ENCODE results near the gene TAF4. TPM values are rescaled to one million over a fixed set of nuclear protein-coding genes. Genes with fewer than 3 reads are reported as not detected.

Gene TAF4
- total and polyA plus RNA-seq, 2 of the 13 experiments (the other 11 are each of a cell fraction or from before 2014, with no cell fraction given): 5.9 to 12.0 TPM

DNA sequence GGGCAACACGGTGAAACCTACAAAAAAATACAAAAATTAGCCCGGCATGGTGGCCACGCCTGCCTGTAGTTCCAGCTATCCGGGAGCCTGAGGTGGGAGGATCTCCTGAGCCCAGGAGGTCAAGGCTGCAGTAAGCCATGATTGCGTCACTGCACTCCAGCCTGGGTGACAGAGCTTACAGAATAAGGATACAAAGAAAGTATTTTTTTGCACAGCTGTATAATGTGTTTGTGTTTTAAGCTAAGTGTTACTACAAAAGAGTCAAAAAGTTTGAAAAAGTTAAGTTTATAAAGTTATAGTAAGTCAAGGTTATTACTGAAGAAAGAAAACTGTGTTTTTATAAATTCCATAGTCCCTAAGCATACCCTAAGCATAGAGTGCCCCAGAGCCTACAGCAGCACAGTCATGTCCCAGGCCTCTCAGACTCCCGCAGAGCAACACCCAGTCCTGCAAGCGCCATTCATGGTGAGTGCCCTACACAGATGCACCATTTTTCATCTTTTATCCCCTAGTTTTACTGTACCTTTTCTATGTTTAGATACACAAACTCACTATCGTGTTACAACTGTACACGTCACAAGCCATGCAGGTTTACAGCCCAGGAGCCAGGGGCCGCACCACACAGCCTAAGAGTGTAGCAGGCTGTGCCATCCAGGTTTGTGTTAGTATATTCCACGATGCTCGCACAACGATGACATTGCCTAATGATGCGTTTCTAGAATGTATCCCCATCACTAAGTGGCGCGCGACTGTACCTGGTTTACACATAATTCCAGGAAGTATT, 22.4 kb downstream of the TAF4 start (continued):
- TF ChIP-seq, protein P1, sequence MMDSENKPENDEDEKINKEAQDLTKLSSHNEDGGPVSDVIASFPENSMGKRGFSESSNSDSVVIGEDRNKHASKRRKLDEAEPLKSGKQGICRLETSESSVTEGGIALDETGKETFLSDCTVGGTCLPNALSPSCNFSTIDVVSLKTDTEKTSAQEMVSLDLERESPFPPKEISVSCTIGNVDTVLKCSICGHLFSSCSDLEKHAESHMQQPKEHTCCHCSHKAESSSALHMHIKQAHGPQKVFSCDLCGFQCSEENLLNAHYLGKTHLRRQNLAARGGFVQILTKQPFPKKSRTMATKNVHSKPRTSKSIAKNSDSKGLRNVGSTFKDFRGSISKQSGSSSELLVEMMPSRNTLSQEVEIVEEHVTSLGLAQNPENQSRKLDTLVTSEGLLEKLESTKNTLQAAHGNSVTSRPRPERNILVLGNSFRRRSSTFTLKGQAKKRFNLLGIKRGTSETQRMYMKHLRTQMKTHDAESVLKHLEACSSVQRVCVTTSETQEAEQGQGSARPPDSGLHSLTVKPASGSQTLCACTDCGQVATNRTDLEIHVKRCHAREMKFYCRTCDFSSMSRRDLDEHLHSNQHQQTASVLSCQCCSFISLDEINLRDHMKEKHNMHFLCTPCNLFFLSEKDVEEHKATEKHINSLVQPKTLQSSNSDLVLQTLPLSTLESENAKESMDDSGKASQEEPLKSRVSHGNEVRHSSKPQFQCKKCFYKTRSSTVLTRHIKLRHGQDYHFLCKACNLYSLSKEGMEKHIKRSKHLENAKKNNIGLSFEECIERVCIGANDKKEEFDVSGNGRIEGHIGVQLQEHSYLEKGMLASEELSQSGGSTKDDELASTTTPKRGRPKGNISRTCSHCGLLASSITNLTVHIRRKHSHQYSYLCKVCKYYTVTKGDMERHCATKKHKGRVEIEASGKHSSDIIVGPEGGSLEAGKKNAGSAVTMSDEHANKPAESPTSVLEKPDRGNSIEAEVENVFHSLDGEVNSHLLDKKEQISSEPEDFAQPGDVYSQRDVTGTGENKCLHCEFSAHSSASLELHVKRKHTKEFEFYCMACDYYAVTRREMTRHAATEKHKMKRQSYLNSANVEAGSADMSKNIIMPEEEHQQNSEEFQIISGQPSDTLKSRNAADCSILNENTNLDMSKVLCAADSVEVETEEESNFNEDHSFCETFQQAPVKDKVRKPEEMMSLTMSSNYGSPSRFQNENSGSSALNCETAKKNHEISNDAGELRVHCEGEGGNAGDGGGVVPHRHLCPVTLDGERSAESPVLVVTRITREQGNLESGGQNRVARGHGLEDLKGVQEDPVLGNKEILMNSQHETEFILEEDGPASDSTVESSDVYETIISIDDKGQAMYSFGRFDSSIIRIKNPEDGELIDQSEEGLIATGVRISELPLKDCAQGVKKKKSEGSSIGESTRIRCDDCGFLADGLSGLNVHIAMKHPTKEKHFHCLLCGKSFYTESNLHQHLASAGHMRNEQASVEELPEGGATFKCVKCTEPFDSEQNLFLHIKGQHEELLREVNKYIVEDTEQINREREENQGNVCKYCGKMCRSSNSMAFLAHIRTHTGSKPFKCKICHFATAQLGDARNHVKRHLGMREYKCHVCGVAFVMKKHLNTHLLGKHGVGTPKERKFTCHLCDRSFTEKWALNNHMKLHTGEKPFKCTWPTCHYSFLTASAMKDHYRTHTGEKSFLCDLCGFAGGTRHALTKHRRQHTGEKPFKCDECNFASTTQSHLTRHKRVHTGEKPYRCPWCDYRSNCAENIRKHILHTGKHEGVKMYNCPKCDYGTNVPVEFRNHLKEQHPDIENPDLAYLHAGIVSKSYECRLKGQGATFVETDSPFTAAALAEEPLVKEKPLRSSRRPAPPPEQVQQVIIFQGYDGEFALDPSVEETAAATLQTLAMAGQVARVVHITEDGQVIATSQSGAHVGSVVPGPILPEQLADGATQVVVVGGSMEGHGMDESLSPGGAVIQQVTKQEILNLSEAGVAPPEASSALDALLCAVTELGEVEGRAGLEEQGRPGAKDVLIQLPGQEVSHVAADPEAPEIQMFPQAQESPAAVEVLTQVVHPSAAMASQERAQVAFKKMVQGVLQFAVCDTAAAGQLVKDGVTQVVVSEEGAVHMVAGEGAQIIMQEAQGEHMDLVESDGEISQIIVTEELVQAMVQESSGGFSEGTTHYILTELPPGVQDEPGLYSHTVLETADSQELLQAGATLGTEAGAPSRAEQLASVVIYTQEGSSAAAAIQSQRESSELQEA (CRISPR knock-in tag; IDR thresholded peaks at IDR 0.05; ENCODE audit: not compliant biosample characterization): no peak
- TF ChIP-seq ZNF326 (CRISPR knock-in tag; IDR thresholded peaks at IDR 0.05; ENCODE audit: borderline replicate concordance) (no peak), NR2C2 (CRISPR knock-in tag; IDR thresholded peaks at IDR 0.05; ENCODE audit: borderline replicate concordance) (peak; percentile 92), DBP (CRISPR knock-in tag; IDR thresholded peaks at IDR 0.05; ENCODE audit: not compliant biosample characterization) (no peak), SNAPC5 (CRISPR knock-in tag; IDR thresholded peaks at IDR 0.05; ENCODE audit: borderline replicate concordance) (no peak), BRCA1 (CRISPR knock-in tag; IDR thresholded peaks at IDR 0.05) (no peak), HNRNPK (IDR thresholded peaks at IDR 0.05; ENCODE audit: low read depth, low read length, poor library complexity, severe bottlenecking) (no peak), NONO (IDR thresholded peaks at IDR 0.05) (no peak), NONO (CRISPR knock-in tag; conservative IDR thresholded peaks at IDR 0.05) (no peak), PAWR (CRISPR knock-in tag; IDR thresholded peaks at IDR 0.05; ENCODE audit: borderline replicate concordance) (no peak), MIER2 (CRISPR knock-in tag; IDR thresholded peaks at IDR 0.05) (0 out of 2 replicates have a peak, but pooled peaks have one; percentile 25), HMGXB4 (CRISPR knock-in tag; IDR thresholded peaks at IDR 0.05; ENCODE audit: borderline replicate concordance in 1 of 2, low read depth in 1 of 2) (peak; percentile 20 to 79; a peak in 2 of 4 replicates), ZNF253 (CRISPR knock-in tag; IDR thresholded peaks at IDR 0.05; ENCODE audit: borderline replicate concordance) (no peak), ZNF44 (CRISPR knock-in tag; IDR thresholded peaks at IDR 0.05) (no peak)
- TF ChIP-seq, protein P2, sequence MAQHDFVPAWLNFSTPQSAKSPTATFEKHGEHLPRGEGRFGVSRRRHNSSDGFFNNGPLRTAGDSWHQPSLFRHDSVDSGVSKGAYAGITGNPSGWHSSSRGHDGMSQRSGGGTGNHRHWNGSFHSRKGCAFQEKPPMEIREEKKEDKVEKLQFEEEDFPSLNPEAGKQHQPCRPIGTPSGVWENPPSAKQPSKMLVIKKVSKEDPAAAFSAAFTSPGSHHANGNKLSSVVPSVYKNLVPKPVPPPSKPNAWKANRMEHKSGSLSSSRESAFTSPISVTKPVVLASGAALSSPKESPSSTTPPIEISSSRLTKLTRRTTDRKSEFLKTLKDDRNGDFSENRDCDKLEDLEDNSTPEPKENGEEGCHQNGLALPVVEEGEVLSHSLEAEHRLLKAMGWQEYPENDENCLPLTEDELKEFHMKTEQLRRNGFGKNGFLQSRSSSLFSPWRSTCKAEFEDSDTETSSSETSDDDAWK (CRISPR knock-in tag; IDR thresholded peaks at IDR 0.05): no peak

Measured in HepG2 (cell line).